ENCODE results near the gene TIE1. TPM values are rescaled to one million over a fixed set of nuclear protein-coding genes. Genes with fewer than 3 reads are reported as not detected.

TIE1 gene
- total RNA-seq, 1 donor from 2014 or later = not detected

- TF ChIP-seq CTCF (IDR thresholded peaks at IDR 0.05) = no peak
- H3K27ac Mint-ChIP-seq = no peak overlapping the region
- no peaks in the 10 kb centered on the region for H3K27me3 Mint-ChIP-seq
- H3K4me3 Mint-ChIP-seq = no peak overlapping the region
- no peaks in the 10 kb centered on the region for H3K4me1 Mint-ChIP-seq
- intact Hi-C loops (cut with micrococcal nuclease) = no loop called here
- DNase-seq (no peak), ATAC-seq (ENCODE audit: low read depth) (no peak)
- CTCF ChIA-PET = no interaction called here
- H3K9me3 Mint-ChIP-seq = no peaks in the 10 kb centered on the region
- POLR2A ChIA-PET = no interaction called here
- no peaks in the 10 kb centered on the region for H3K36me3 Mint-ChIP-seq (ENCODE audit: low read depth)
These were observed 1.4 kb downstream of the TIE1 start for GRCh38 chr1:43302201-43302600.

GRCh38 chr1:43302721-43303470, 2.1 kb downstream of the TIE1 start:
- Mint-ChIP-seq H3K36me3 (ENCODE audit: low read depth) (no peaks in the 10 kb centered on the region), H3K9me3 (no peaks in the 10 kb centered on the region), H3K27me3 (peaks cover 4% of the 10 kb centered on the region), H3K4me1 (no peaks in the 10 kb centered on the region), H3K27ac (no peak overlapping the region), H3K4me3 (no peak overlapping the region)
- intact Hi-C loops (cut with micrococcal nuclease) = no loop called here
- POLR2A ChIA-PET = no interaction called here
- no peak for TF ChIP-seq CTCF (IDR thresholded peaks at IDR 0.05)
- ATAC-seq (ENCODE audit: low read depth) = no peak
- CTCF ChIA-PET = interaction anchor here (0.7 kb wide), 1 partner anchor 111 kb away, joined by 3 read pairs; no protein-coding TSS in a partner anchor
- no peak for DNase-seq

- DNase-seq = no peak
- ChIA-PET CTCF (interaction anchor here (0.7 kb wide), 1 partner anchor 111 kb away, joined by 3 read pairs; no protein-coding TSS in a partner anchor), POLR2A (no interaction called here)
- H3K27ac Mint-ChIP-seq = no peak overlapping the region
- H3K4me3 Mint-ChIP-seq = no peak overlapping the region
- ATAC-seq (ENCODE audit: low read depth) = no peak
- H3K36me3 Mint-ChIP-seq (ENCODE audit: low read depth) = no peaks in the 10 kb centered on the region
- intact Hi-C loops (cut with micrococcal nuclease) = no loop called here
- H3K9me3 Mint-ChIP-seq = no peaks in the 10 kb centered on the region
- no peaks in the 10 kb centered on the region for H3K4me1 Mint-ChIP-seq
- H3K27me3 Mint-ChIP-seq = peaks cover 7% of the 10 kb centered on the region
- TF ChIP-seq CTCF (IDR thresholded peaks at IDR 0.05) = no peak
These were observed 2.9 kb downstream of the TIE1 start for GRCh38 chr1:43303471-43304313.

- CTCF ChIA-PET = no interaction called here
- POLR2A ChIA-PET = no interaction called here
- DNase-seq (no peak), ATAC-seq (ENCODE audit: low read depth) (no peak)
- no peak overlapping the region for H3K27ac Mint-ChIP-seq
- H3K9me3 Mint-ChIP-seq = no peaks in the 10 kb centered on the region
- no peaks in the 10 kb centered on the region for H3K4me1 Mint-ChIP-seq
- intact Hi-C loops (cut with micrococcal nuclease) = no loop called here
- no peaks in the 10 kb centered on the region for H3K36me3 Mint-ChIP-seq (ENCODE audit: low read depth)
- TF ChIP-seq CTCF (IDR thresholded peaks at IDR 0.05) = no peak
- peaks cover 7% of the 10 kb centered on the region for H3K27me3 Mint-ChIP-seq
- H3K4me3 Mint-ChIP-seq = no peak overlapping the region
These were observed 3.5 kb downstream of the TIE1 start for GRCh38 chr1:43304314-43304681.

GRCh38 chr1:43304771-43305300, 4.1 kb downstream of the TIE1 start:
- Mint-ChIP-seq H3K27ac (no peak overlapping the region), H3K36me3 (ENCODE audit: low read depth) (no peaks in the 10 kb centered on the region), H3K9me3 (no peaks in the 10 kb centered on the region), H3K4me1 (no peaks in the 10 kb centered on the region), H3K27me3 (peaks cover 7% of the 10 kb centered on the region), H3K4me3 (no peak overlapping the region)
- TF ChIP-seq CTCF (IDR thresholded peaks at IDR 0.05) = no peak
- ATAC-seq (ENCODE audit: low read depth) = no peak
- ChIA-PET POLR2A (no interaction called here), CTCF (no interaction called here)
- no peak for DNase-seq
- intact Hi-C loops (cut with micrococcal nuclease) = no loop called here

Data from activated B cell treated with CpG ODN at 0.5 μM for 24 hours (primary cell).